ENCODE data around the gene PCDH8. TPM values are rescaled to one million over a fixed set of nuclear protein-coding genes. Genes with fewer than 3 reads are reported as not detected.
A peak's percentile ranks its signal among the peaks of the same experiment; 100 is the strongest.

PCDH8 gene
- total and polyA plus RNA-seq, 12 donors, result not detected

GRCh38 chr13:52864941-52865340 lies 16.5 kb upstream of the PCDH8 start:
- Histone ChIP-seq H3K27me3 (peaks cover 0 to 14% (median 0%) of the 10 kb centered on the region in 7 donors), H3K27ac (no peak overlapping the region), H3K4me1 (no peaks in the 10 kb centered on the region), H3K36me3 (no peaks in the 10 kb centered on the region), H3K4me3 (no peak overlapping the region), H3K9me3 (peaks cover 0 to 2% (median 0%) of the 10 kb centered on the region in 11 donors)
- TF ChIP-seq CTCF (IDR thresholded peaks at IDR 0.05), result no peak
- 19 to 33% methylated on average over 1 of the region's 1 CpG for WGBS, 2 donors
- DNase-seq, result no peak
- ATAC-seq, result no peak
- intact Hi-C loops (cut with DNase I), result no loop called here

GRCh38 chr13:52862358-52863206 lies 14.1 kb upstream of the PCDH8 start:
- TF ChIP-seq CTCF (IDR thresholded peaks at IDR 0.05), result peak in 8 of 9 donors; percentile 12 to 65 (median 45)
- H3K9me3 ChIP-seq, result peaks cover 0 to 4% (median 0%) of the 10 kb centered on the region in 11 donors
- H3K36me3 ChIP-seq, result no peaks in the 10 kb centered on the region
- H3K27ac ChIP-seq, result no peak overlapping the region
- no peak overlapping the region for H3K4me3 ChIP-seq
- ATAC-seq, result no peak
- intact Hi-C loops (cut with DNase I), result no loop called here
- H3K4me1 ChIP-seq, result no peaks in the 10 kb centered on the region
- no peak for DNase-seq
- 44 to 54% methylated on average over 3 of the region's 3 CpGs for WGBS, 2 donors
- H3K27me3 ChIP-seq, result peaks cover 0 to 22% (median 6%) of the 10 kb centered on the region in 7 donors

- Histone ChIP-seq H3K36me3 (no peaks in the 10 kb centered on the region), H3K27ac (no peak overlapping the region), H3K4me3 (no peak overlapping the region), H3K9me3 (no peaks in the 10 kb centered on the region), H3K27me3 (peaks cover 16 to 97% (median 64%) of the 10 kb centered on the region in 7 donors), H3K4me1 (peaks cover 0 to 26% (median 14%) of the 10 kb centered on the region in 9 donors)
- intact Hi-C loops (cut with DNase I), result loop anchor here in 2 of 10 donors (10.0 kb wide), 1 partner anchor 112 kb away; no protein-coding TSS in a partner anchor
- TF ChIP-seq CTCF (IDR thresholded peaks at IDR 0.05), result no peak
- ATAC-seq (no peak), DNase-seq (no peak)
- WGBS, 2 donors, result 47 to 48% methylated on average over 2 of the region's 2 CpGs
Measured at GRCh38 chr13:52852444-52852843, 4.0 kb upstream of the PCDH8 start.

- Histone ChIP-seq H3K27me3 (peaks cover 23 to 98% (median 69%) of the 10 kb centered on the region in 7 donors), H3K4me1 (peaks cover 0 to 37% (median 20%) of the 10 kb centered on the region in 9 donors), H3K36me3 (no peaks in the 10 kb centered on the region), H3K27ac (peak overlapping the region in 9 of 10 donors; percentile 18 to 77 (median 68)), H3K4me3 (peak overlapping the region; percentile 28 to 74 (median 68)), H3K9me3 (no peaks in the 10 kb centered on the region)
- DNase-seq (peak; percentile 23 to 29), ATAC-seq (peak; percentile 46 to 79 (median 62))
- TF ChIP-seq CTCF (IDR thresholded peaks at IDR 0.05), result no peak
- intact Hi-C loops (cut with DNase I), result loop anchor here in 2 of 10 donors (10.0 kb wide), 1 partner anchor 113 kb away; no protein-coding TSS in a partner anchor
- 1% methylated on average over 60 of the region's 60 CpGs for WGBS, 2 donors
Measured at GRCh38 chr13:52851137-52851962, 2.9 kb upstream of the PCDH8 start.

All from heart right ventricle (tissue), 16 donors.